GM12864 (cell line): ENCODE measurements around the gene NRDE2.

Experiments used
- DNase-seq: peaks from one replicate; pipeline ENCODE4 v3.0.0-alpha.2; 2011; ENCODE audit warnings: low read depth
- H3K4me3 ChIP-seq: 2 replicates; pipeline ENCODE4 v1.5.1; 2011; ENCODE audit warnings: mild to moderate bottlenecking, low read depth, low read length, control low read depth
- CTCF ChIP-seq: IDR thresholded peaks from 2 replicates; pipeline ENCODE4 v1.5.1; 2011; ENCODE audit warnings: low read depth, mild to moderate bottlenecking, moderate library complexity, low read length, control low read depth, inconsistent platforms; ENCODE audit errors: missing control alignments

Gene NRDE2

GRCh38 chr14:90293766-90294730 lies 37.7 kb downstream of the NRDE2 start:
- no peak overlapping the region for H3K4me3 ChIP-seq
- TF ChIP-seq CTCF, result no peak
- no peak for DNase-seq

- DNase-seq, result no peak
- no peak for TF ChIP-seq CTCF
- no peak overlapping the region for H3K4me3 ChIP-seq
Measured at GRCh38 chr14:90291699-90292098, 40.0 kb downstream of the NRDE2 start.

GRCh38 chr14:90290337-90291011 lies 41.3 kb downstream of the NRDE2 start:
- no peak overlapping the region for H3K4me3 ChIP-seq
- no peak for DNase-seq
- TF ChIP-seq CTCF, result no peak

- no peak for TF ChIP-seq CTCF
- DNase-seq, result no peak
- H3K4me3 ChIP-seq, result no peak overlapping the region
Measured at GRCh38 chr14:90288651-90289355, 42.9 kb downstream of the NRDE2 start.

GRCh38 chr14:90287791-90288190 lies 44.0 kb downstream of the NRDE2 start:
- no peak for TF ChIP-seq CTCF
- no peak overlapping the region for H3K4me3 ChIP-seq

GRCh38 chr14:90281756-90282155 lies 50.0 kb downstream of the NRDE2 start:
- DNase-seq, result no peak
- no peak overlapping the region for H3K4me3 ChIP-seq
- TF ChIP-seq CTCF, result no peak

More at GRCh38 chr14:90287791-90288190, 44.0 kb downstream of the NRDE2 start:
- DNase-seq, result no peak
